H1 (cell line): Measurements from ENCODE around the gene UFC1. TPM values are rescaled to one million over a fixed set of nuclear protein-coding genes. Genes with fewer than 3 reads are reported as not detected.

Experiments
- CHD1 ChIP-seq: IDR thresholded peaks from 2 replicates; pipeline ENCODE4 v1.6.1; 2012; ENCODE audit warnings: low read depth, low read length, improper control_type of control experiment
- polyA plus RNA-seq, 7 experiments: library from polyadenylated mRNA; depleted of rRNA in 3 of 7; stranded (reverse) in 5 of 7; unstranded in 2 of 7; fragments of >200 nt in 5 of 7; fragments of 200-250 nt in 2 of 7; gene quantifications; 1 replicate in 5 of 7; 2 replicates in 1 of 7; 4 replicates in 1 of 7; pipeline versions ENCODE4 v1.2.1 to v1.2.3, GENCODE V29; 2011 to 2013; ENCODE audit warnings: missing spikeins in 2 of 7, mixed read lengths in 2 of 7
- total RNA-seq: library from RNA; stranded (reverse); fragmentation: NEBNext Ultra II Directional; extraction: Animal tissue kit (Norgen Biotek cat#: 25700); gene quantifications from 2 replicates; pipeline ENCODE4 v1.2.1, GENCODE V29; 2021

Gene UFC1
- total and polyA plus RNA-seq, 2 of the 8 experiments (the other 6 are each of a cell fraction or from before 2014, with no cell fraction given): 67.8 to 102 TPM

DNA sequence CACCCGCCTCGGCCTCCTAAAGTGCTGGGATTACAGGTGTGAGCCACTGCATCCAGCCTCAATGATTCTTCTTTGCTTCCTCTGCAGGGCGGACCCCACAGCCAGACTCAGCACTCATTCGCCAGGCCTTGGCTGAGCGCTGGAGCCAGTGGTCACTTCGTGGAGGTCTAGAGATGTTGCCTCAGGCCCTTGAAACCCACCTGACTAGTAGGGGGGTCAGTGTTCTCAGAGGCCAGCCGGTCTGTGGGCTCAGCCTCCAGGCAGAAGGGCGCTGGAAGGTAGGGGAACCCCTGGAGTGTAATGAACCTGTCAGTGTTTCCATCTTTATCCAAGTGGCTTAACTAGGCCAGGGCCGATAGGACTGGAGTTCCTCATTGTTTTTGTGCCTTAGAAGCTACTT is 15.1 kb downstream of the UFC1 start (continued):
- no peak for TF ChIP-seq CHD1
